GM23338 (cell line): ENCODE measurements around the gene UBE3B. TPM values are rescaled to one million over a fixed set of nuclear protein-coding genes. Genes with fewer than 3 reads are reported as not detected.

Experiments
- ATAC-seq: fragments of 200-7000 bp; cut with Tn5 transposase; 3 replicates; pipeline ENCODE4 v1.9.1; 2020
- DNase-seq: peaks from one replicate; pipeline ENCODE4 v3.0.0-alpha.2; 2015; ENCODE audit warnings: low spot score
- H2AFZ ChIP-seq: fragments of 200-600 bp; sonication (generic); 2 replicates; pipeline ENCODE4 v1.8.0; 2016; ENCODE audit warnings: antibody characterized with exemption, mild to moderate bottlenecking, moderate library complexity
- H3F3A ChIP-seq: fragments of 200-600 bp; sonication (generic); replicated peaks from 2 replicates; pipeline ENCODE4 v1.8.0; 2017; ENCODE audit warnings: antibody characterized with exemption, mixed run types, low read depth
- H3K27ac ChIP-seq: fragments of 200-600 bp; sonication (generic); 2 replicates; pipeline ENCODE4 v1.6.1; 2016; ENCODE audit warnings: low read depth
- H3K27me3 ChIP-seq: fragments of 200-600 bp; sonication (generic); 2 replicates; pipeline ENCODE4 v1.8.0; 2016; ENCODE audit warnings: mild to moderate bottlenecking, mixed run types, moderate library complexity; ENCODE audit not compliant: insufficient read depth
- H3K36me3 ChIP-seq: fragments of 200-600 bp; sonication (generic); 2 replicates; pipeline ENCODE4 v1.8.0; 2016; ENCODE audit warnings: mild to moderate bottlenecking; ENCODE audit not compliant: insufficient read depth
- H3K4me1 ChIP-seq: fragments of 200-600 bp; sonication (generic); 2 replicates; pipeline ENCODE4 v1.8.0; 2016; ENCODE audit warnings: mild to moderate bottlenecking, moderate library complexity; ENCODE audit not compliant: insufficient read depth
- H3K4me2 ChIP-seq: fragments of 200-600 bp; sonication (generic); 2 replicates; pipeline ENCODE4 v1.7.1; 2017; ENCODE audit warnings: mixed run types
- H3K4me3 ChIP-seq: fragments of 200-600 bp; sonication (generic); 2 replicates; pipeline ENCODE4 v1.6.1; 2016; ENCODE audit warnings: mixed run types
- H3K79me2 ChIP-seq: fragments of 200-600 bp; sonication (generic); replicated peaks from 2 replicates; pipeline ENCODE4 v1.8.0; 2017; ENCODE audit warnings: mild to moderate bottlenecking; ENCODE audit not compliant: insufficient read depth
- H3K9me2 ChIP-seq: fragments of 200-600 bp; sonication (generic); 2 replicates; pipeline ENCODE4 v1.8.0; 2017; ENCODE audit not compliant: insufficient read depth
- H4K20me1 ChIP-seq: fragments of 200-600 bp; sonication (generic); replicated peaks from 2 replicates; pipeline ENCODE4 v1.8.0; 2017; ENCODE audit warnings: mild to moderate bottlenecking; ENCODE audit not compliant: insufficient read depth
- H3K27ac Mint-ChIP-seq: 2 replicates; pipeline ENCODE4 v1.8.0; 2020; ENCODE audit warnings: inconsistent platforms, mild to moderate bottlenecking, moderate library complexity, mixed read lengths
- H3K27me3 Mint-ChIP-seq: 3 replicates; pipeline ENCODE4 v1.8.0; 2022; ENCODE audit warnings: low read depth, mild to moderate bottlenecking, moderate library complexity, mixed read lengths, inconsistent platforms; ENCODE audit not compliant: insufficient read depth, poor library complexity
- H3K36me3 Mint-ChIP-seq: 3 replicates; pipeline ENCODE4 v1.8.0; 2021; ENCODE audit warnings: low read depth, mild to moderate bottlenecking, inconsistent platforms, moderate library complexity, mixed read lengths
- H3K4me1 Mint-ChIP-seq: 3 replicates; pipeline ENCODE4 v1.8.0; 2020; ENCODE audit warnings: mild to moderate bottlenecking, inconsistent platforms, mixed read lengths
- H3K4me3 Mint-ChIP-seq: 3 replicates; pipeline ENCODE4 v1.8.0; 2021; ENCODE audit warnings: moderate library complexity, mild to moderate bottlenecking, inconsistent platforms, mixed read lengths
- H3K9me3 Mint-ChIP-seq: 3 replicates; pipeline ENCODE4 v1.8.0; 2020; ENCODE audit warnings: moderate library complexity, mild to moderate bottlenecking, inconsistent platforms, mixed read lengths
- CREB1 ChIP-seq: fragments of 250-450 bp; sonication (Bioruptor Pico); IDR thresholded peaks from 2 replicates; pipeline ENCODE4 v1.5.0; 2020; ENCODE audit warnings: low read depth, mild to moderate bottlenecking, moderate library complexity
- CTCF ChIP-seq, 2 experiments: fragments of 200-600 bp in 1 of 2; sonication (generic) in 1 of 2; conservative IDR thresholded peaks; 2 replicates each; pipeline versions ENCODE4 v1.5.1 to v1.6.1; 2016 to 2017; ENCODE audit warnings: antibody characterized with exemption in 2 of 2, low read depth in 2 of 2, mild to moderate bottlenecking in 2 of 2, moderate library complexity in 1 of 2
- EZH2 ChIP-seq: fragments of 200-600 bp; sonication (generic); IDR thresholded peaks from one replicate; pipeline ENCODE4 v1.8.0; 2017; ENCODE audit warnings: antibody characterized with exemption, mild to moderate bottlenecking, low read depth; ENCODE audit not compliant: unreplicated experiment
- EZH2phosphoT487 ChIP-seq: fragments of 200-600 bp; sonication (generic); IDR thresholded peaks from one replicate; pipeline ENCODE4 v1.8.1; 2018; ENCODE audit warnings: antibody characterized with exemption; ENCODE audit not compliant: unreplicated experiment
- NANOG ChIP-seq: IDR thresholded peaks from 2 replicates; pipeline ENCODE4 v1.6.1; 2016; ENCODE audit warnings: antibody characterized with exemption, borderline replicate concordance
- STAT1 ChIP-seq: IDR thresholded peaks from one replicate; pipeline ENCODE4 v1.6.1; 2016; ENCODE audit warnings: antibody characterized with exemption; ENCODE audit not compliant: unreplicated experiment
- ZNF114 ChIP-seq: fragments of 250-450 bp; sonication (Bioruptor Pico); IDR thresholded peaks from 2 replicates; pipeline ENCODE4 v1.5.0; 2020; ENCODE audit warnings: mild to moderate bottlenecking, moderate library complexity
- ZNF331 ChIP-seq: fragments of 250-450 bp; sonication (Bioruptor Pico); IDR thresholded peaks from 2 replicates; pipeline ENCODE4 v1.5.0; 2020; ENCODE audit warnings: low read depth, mild to moderate bottlenecking, moderate library complexity
- ZNF462 ChIP-seq: fragments of 250-450 bp; sonication (Bioruptor Pico); IDR thresholded peaks from 2 replicates; pipeline ENCODE4 v1.5.0; 2020; ENCODE audit warnings: mild to moderate bottlenecking, moderate library complexity
- polyA plus RNA-seq: library from polyadenylated mRNA; unstranded; fragments of >200 nt; fragmentation: Nextera tagmentation; extraction: Ambion mirVana; gene quantifications from 2 replicates; pipeline ENCODE4 v1.2.1, GENCODE V29; 2016
- total RNA-seq: library from RNA; depleted of rRNA; stranded (reverse); fragments of >200 nt; shearing (Covaris generic); gene quantifications from 2 replicates; pipeline ENCODE4 v1.2.3, GENCODE V29; 2014
- TF ChIP-seq, protein P1 (sequence below): IDR thresholded peaks from 2 replicates; pipeline ENCODE4 v1.6.1; 2016; ENCODE audit warnings: antibody characterized with exemption

UBE3B gene
- total and polyA plus RNA-seq, 2 experiments from 2014 or later, result 20.8 TPM

DNA sequence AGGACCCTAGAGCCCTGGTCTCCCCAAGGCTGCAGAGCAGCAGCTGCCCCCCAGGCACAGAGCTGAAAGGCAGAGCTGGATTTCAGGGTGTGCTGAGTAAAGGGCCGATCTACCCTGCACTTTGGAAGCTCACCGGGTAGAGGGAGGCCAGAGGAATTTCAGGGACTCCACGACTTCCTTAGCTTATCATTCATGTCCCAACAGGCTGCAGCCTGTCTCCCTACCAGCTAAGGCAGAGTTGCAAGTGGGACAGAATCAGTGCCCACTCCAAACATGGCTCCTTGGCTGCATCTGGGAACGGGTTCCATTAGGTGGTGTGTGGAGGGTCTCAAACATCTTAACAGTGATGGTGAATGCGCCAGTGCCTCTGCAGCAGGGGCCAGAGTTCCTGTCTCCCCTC is 68.4 kb downstream of the UBE3B start:
- H3K4me1 ChIP-seq, result no peaks in the 10 kb centered on the region
- no peaks in the 10 kb centered on the region for H3F3A ChIP-seq
- H3K4me3 ChIP-seq, result no peak overlapping the region
- no peaks in the 10 kb centered on the region for H3K79me2 ChIP-seq
- no peak overlapping the region for H2AFZ ChIP-seq
- H3K27me3 ChIP-seq, result no peaks in the 10 kb centered on the region
- Mint-ChIP-seq H3K4me1 (no peaks in the 10 kb centered on the region; the same call in 2 of the 3 replicates), H3K36me3 (no peaks in the 10 kb centered on the region), H3K27ac (no peak overlapping the region), H3K9me3 (no peaks in the 10 kb centered on the region), H3K27me3 (peaks cover 13% of the 10 kb centered on the region), H3K4me3 (no peak overlapping the region)
- no peaks in the 10 kb centered on the region for H3K36me3 ChIP-seq
- no peaks in the 10 kb centered on the region for H4K20me1 ChIP-seq
- no peak for DNase-seq
- no peak overlapping the region for H3K4me2 ChIP-seq
- ATAC-seq, result no peak
- no peaks in the 10 kb centered on the region for H3K9me2 ChIP-seq
- TF ChIP-seq STAT1 (no peak), CREB1 (CRISPR knock-in tag) (no peak), ZNF462 (CRISPR knock-in tag) (no peak), ZNF114 (no peak), NANOG (no peak), EZH2 (no peak), EZH2phosphoT487 (no peak), CTCF (conservative IDR thresholded peaks at IDR 0.05; ENCODE audit: low read depth in 2 of 2) (no peak), ZNF331 (CRISPR knock-in tag) (no peak)
- TF ChIP-seq, protein P1, sequence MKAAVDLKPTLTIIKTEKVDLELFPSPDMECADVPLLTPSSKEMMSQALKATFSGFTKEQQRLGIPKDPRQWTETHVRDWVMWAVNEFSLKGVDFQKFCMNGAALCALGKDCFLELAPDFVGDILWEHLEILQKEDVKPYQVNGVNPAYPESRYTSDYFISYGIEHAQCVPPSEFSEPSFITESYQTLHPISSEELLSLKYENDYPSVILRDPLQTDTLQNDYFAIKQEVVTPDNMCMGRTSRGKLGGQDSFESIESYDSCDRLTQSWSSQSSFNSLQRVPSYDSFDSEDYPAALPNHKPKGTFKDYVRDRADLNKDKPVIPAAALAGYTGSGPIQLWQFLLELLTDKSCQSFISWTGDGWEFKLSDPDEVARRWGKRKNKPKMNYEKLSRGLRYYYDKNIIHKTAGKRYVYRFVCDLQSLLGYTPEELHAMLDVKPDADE, result no peak
- H3K27ac ChIP-seq, result no peak overlapping the region
